Panc1 (cell line): ENCODE data around the gene CAPN9. TPM values are rescaled to one million over a fixed set of nuclear protein-coding genes. Genes with fewer than 3 reads are reported as not detected.

Source experiments
- ATAC-seq: fragments of 200-7000 bp; cut with Tn5 transposase; 2 replicates; pipeline ENCODE4 v1.9.1; 2020; ENCODE audit warnings: mild to moderate bottlenecking, moderate library complexity
- BruUV-seq: library from RNA; stranded (reverse); fragments of 400-500 nt; replicated peaks from 2 replicates; lab custom pipeline; 2021; lab: Mats Ljungman, UMichigan
- CTCF ChIA-PET: fragments of 300-600 bp; sonication (Branson Sonifier 250); formaldehyde crosslinking; loops from one replicate; lab custom pipeline; 2022; ENCODE audit warnings: antibody characterized with exemption; lab: Charles Lee
- POLR2A ChIA-PET: fragments of 300-600 bp; sonication (Branson Sonifier 250); formaldehyde crosslinking; loops from one replicate; lab custom pipeline; 2022; ENCODE audit warnings: antibody characterized with exemption; lab: Charles Lee
- DNase-seq: peaks from one replicate; pipeline ENCODE4 v3.0.0-alpha.2; 2010; ENCODE audit warnings: low read depth, low spot score
- H3K27ac ChIP-seq: 2 replicates; pipeline ENCODE4 v1.5.1; 2011; ENCODE audit warnings: mild to moderate bottlenecking, low read length, inconsistent platforms
- H3K27me3 ChIP-seq: fragments of 200-500 bp; sonication (Bioruptor generic); 2 replicates; pipeline ENCODE4 v1.6.0; 2014; ENCODE audit warnings: low read length, inconsistent platforms; ENCODE audit not compliant: control insufficient read depth, insufficient read depth
- H3K36me3 ChIP-seq: fragments of 200-500 bp; sonication (Bioruptor generic); 2 replicates; pipeline ENCODE4 v1.5.1; 2014; ENCODE audit warnings: inconsistent platforms, mild to moderate bottlenecking, low read length, moderate library complexity; ENCODE audit not compliant: control insufficient read depth, insufficient read depth
- H3K4me1 ChIP-seq: 2 replicates; pipeline ENCODE4 v1.5.1; 2011; ENCODE audit warnings: inconsistent platforms, mild to moderate bottlenecking, low read length, moderate library complexity; ENCODE audit not compliant: control insufficient read depth, insufficient read depth
- H3K4me3 ChIP-seq, 2 experiments: 2 replicates each; pipeline ENCODE4 v1.5.1; 2011 to 2012; ENCODE audit warnings: low read depth in 2 of 2, low read length in 2 of 2, mild to moderate bottlenecking in 2 of 2, inconsistent platforms in 1 of 2, moderate library complexity in 1 of 2
- H3K9me3 ChIP-seq: fragments of 200-500 bp; sonication (Bioruptor generic); 2 replicates; pipeline ENCODE4 v1.5.1; 2014; ENCODE audit warnings: low read depth, mild to moderate bottlenecking, inconsistent platforms, low read length, moderate library complexity; ENCODE audit not compliant: control insufficient read depth, insufficient read depth
- CTCF ChIP-seq: fragments of 450-650 bp; IDR thresholded peaks from 2 replicates; pipeline ENCODE4 v1.5.1; 2017; ENCODE audit warnings: mild to moderate bottlenecking
- POLR2AphosphoS5 ChIP-seq: IDR thresholded peaks from 2 replicates; pipeline ENCODE4 v1.6.1; 2012; ENCODE audit warnings: mild to moderate bottlenecking, low read depth, low read length, moderate library complexity
- SIN3A ChIP-seq: IDR thresholded peaks from 2 replicates; pipeline ENCODE4 v1.6.1; 2012; ENCODE audit warnings: low read depth, mild to moderate bottlenecking, low read length, moderate library complexity, borderline replicate concordance; ENCODE audit not compliant: insufficient read depth
- TCF7L2 ChIP-seq: IDR thresholded peaks from 2 replicates; pipeline ENCODE4 v1.6.1; 2011; ENCODE audit warnings: mild to moderate bottlenecking, low read depth, low read length, inconsistent platforms
- in situ Hi-C: cut with HindIII; loops from 2 replicates; pipeline ENCODE4 v1.10.0; 2016; ENCODE audit warnings: low sequenced_read_pairs, low pct_unique_long_range_greater_than_20kb
- intact Hi-C: fragments of 100-400 bp; cut with micrococcal nuclease; formaldehyde crosslinking; loops from one replicate; pipeline ENCODE4 v1.10.0; 2022; ENCODE audit not compliant: unreplicated experiment
- total RNA-seq: library from RNA; stranded (reverse); gene quantifications from one replicate; pipeline ENCODE4 v1.2.1, GENCODE V29; 2021; ENCODE audit not compliant: unreplicated experiment
- TF ChIP-seq, protein P1 (sequence below), 2 experiments: IDR thresholded peaks; 2 replicates each; pipeline ENCODE4 v1.6.1; 2011 to 2012; ENCODE audit warnings: low read depth in 2 of 2, control low read depth in 1 of 2, low read length in 1 of 2, mild to moderate bottlenecking in 1 of 2, moderate library complexity in 1 of 2; ENCODE audit not compliant: insufficient read depth in 1 of 2

CAPN9 gene
- total RNA-seq, 1 experiment from 2014 or later: not detected

GRCh38 chr1:230745071-230745470 lies 2.1 kb upstream of the CAPN9 start:
- in situ Hi-C loops: no loop called here

GRCh38 chr1:230746617-230747016 lies 571 bp upstream of the CAPN9 start:
- CTCF ChIA-PET: no interaction called here

More at GRCh38 chr1:230745071-230745470, 2.1 kb upstream of the CAPN9 start:
- Histone ChIP-seq H3K27ac (no peak overlapping the region), H3K36me3 (no peaks in the 10 kb centered on the region), H3K9me3 (no peaks in the 10 kb centered on the region), H3K27me3 (peaks cover 2% of the 10 kb centered on the region; the same call in 1 of the 2 replicates), H3K4me1 (no peaks in the 10 kb centered on the region), H3K4me3 (no peak overlapping the region)
- TF ChIP-seq POLR2AphosphoS5 (no peak), SIN3A (no peak), TCF7L2 (no peak), CTCF (no peak)
- TF ChIP-seq, protein P1, sequence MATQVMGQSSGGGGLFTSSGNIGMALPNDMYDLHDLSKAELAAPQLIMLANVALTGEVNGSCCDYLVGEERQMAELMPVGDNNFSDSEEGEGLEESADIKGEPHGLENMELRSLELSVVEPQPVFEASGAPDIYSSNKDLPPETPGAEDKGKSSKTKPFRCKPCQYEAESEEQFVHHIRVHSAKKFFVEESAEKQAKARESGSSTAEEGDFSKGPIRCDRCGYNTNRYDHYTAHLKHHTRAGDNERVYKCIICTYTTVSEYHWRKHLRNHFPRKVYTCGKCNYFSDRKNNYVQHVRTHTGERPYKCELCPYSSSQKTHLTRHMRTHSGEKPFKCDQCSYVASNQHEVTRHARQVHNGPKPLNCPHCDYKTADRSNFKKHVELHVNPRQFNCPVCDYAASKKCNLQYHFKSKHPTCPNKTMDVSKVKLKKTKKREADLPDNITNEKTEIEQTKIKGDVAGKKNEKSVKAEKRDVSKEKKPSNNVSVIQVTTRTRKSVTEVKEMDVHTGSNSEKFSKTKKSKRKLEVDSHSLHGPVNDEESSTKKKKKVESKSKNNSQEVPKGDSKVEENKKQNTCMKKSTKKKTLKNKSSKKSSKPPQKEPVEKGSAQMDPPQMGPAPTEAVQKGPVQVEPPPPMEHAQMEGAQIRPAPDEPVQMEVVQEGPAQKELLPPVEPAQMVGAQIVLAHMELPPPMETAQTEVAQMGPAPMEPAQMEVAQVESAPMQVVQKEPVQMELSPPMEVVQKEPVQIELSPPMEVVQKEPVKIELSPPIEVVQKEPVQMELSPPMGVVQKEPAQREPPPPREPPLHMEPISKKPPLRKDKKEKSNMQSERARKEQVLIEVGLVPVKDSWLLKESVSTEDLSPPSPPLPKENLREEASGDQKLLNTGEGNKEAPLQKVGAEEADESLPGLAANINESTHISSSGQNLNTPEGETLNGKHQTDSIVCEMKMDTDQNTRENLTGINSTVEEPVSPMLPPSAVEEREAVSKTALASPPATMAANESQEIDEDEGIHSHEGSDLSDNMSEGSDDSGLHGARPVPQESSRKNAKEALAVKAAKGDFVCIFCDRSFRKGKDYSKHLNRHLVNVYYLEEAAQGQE (IDR thresholded peaks at IDR 0.05; ENCODE audit: insufficient read depth in 1 of 2, low read depth in 2 of 2, low read length in 1 of 2): no peak
- BruUV-seq: no TSS peak
- no peak for DNase-seq
- CTCF ChIA-PET: no interaction called here
- intact Hi-C loops: no loop called here
- POLR2A ChIA-PET: no interaction called here
- no peak for ATAC-seq

More at GRCh38 chr1:230746617-230747016, 571 bp upstream of the CAPN9 start:
- Histone ChIP-seq H3K36me3 (no peaks in the 10 kb centered on the region; the same call in 1 of the 2 replicates), H3K27me3 (no peaks in the 10 kb centered on the region), H3K9me3 (no peaks in the 10 kb centered on the region), H3K4me1 (no peaks in the 10 kb centered on the region), H3K4me3 (no peak overlapping the region), H3K27ac (no peak overlapping the region)
- POLR2A ChIA-PET: no interaction called here
- intact Hi-C loops: no loop called here
- no TSS peak for BruUV-seq
- no peak for ATAC-seq
- in situ Hi-C loops: no loop called here
- DNase-seq: no peak
- TF ChIP-seq SIN3A: no peak
- TF ChIP-seq, protein P1 (IDR thresholded peaks at IDR 0.05; ENCODE audit: insufficient read depth in 1 of 2, low read depth in 2 of 2, low read length in 1 of 2): no peak
